NCI-H128 (cell line): ENCODE data around the gene SOX13.

ENCODE experiments used
- DNase-seq: peaks from one replicate; lab custom pipeline; 2025; ENCODE audit not compliant: unreplicated experiment; lab: John Stamatoyannopoulos, UW

The SOX13 gene

DNA sequence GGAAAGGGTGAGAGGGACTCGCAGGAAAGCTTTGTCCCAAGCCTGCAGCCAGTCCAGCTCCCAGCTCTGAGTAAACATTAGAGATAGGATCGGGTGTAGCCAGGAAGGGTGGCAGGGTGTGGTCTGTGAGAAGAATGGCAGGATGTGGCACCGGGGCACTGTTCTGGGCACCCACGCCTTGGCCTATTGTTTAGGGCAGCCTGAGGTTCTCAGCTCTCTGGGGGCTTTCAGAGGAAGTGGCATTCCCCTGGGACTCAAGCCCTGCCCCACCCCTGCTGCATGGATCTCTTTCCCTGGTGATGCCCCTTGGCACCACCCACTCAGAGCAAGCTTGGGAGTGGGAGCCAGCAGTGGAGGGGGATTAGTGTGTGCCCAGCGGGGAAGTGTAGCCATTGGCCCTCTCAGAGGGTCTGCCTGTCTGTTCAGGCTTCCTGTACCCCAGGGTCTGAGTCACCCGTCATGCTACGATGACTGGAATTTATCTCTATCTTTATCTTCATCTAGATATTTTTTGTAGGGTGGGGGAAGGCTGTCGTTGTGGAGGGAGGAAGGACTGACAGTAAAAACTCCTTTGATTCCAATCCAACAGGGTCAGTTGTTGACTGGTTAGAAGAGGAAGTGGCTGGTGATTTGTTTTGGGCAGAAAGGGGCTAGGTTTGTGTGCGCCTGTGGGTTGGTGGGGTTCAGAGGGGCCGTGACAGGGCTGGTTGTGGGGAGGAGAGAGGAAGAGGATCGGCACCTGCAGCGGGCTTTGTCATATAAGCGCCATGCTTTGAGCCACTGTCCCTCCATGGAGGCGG, 31.6 kb downstream of the SOX13 start:
- no peak for DNase-seq

GRCh38 chr1:204105131-204105515, 32.2 kb downstream of the SOX13 start:
- no peak for DNase-seq

GRCh38 chr1:204106825-204107224, 33.9 kb downstream of the SOX13 start:
- DNase-seq: no peak

DNA sequence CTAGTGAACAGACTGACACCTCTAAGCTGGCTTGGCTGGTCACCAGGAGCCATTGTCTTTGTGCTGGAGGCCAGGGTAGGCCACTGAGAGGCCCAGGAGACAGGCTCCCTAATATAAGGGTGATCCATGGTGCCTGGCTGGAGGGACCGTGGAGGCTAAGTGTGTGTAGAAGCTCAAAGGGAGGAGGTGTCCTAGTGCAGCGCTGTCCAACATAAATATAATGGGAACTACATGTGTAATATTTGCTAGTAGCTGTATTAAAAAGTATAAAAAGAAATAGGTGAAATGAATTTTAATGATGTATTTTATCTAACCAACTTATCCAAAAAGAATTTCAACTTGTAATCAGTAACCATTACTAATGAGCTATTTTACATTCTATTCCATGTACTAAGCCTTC, 35.0 kb downstream of the SOX13 start:
- no peak for DNase-seq

DNA sequence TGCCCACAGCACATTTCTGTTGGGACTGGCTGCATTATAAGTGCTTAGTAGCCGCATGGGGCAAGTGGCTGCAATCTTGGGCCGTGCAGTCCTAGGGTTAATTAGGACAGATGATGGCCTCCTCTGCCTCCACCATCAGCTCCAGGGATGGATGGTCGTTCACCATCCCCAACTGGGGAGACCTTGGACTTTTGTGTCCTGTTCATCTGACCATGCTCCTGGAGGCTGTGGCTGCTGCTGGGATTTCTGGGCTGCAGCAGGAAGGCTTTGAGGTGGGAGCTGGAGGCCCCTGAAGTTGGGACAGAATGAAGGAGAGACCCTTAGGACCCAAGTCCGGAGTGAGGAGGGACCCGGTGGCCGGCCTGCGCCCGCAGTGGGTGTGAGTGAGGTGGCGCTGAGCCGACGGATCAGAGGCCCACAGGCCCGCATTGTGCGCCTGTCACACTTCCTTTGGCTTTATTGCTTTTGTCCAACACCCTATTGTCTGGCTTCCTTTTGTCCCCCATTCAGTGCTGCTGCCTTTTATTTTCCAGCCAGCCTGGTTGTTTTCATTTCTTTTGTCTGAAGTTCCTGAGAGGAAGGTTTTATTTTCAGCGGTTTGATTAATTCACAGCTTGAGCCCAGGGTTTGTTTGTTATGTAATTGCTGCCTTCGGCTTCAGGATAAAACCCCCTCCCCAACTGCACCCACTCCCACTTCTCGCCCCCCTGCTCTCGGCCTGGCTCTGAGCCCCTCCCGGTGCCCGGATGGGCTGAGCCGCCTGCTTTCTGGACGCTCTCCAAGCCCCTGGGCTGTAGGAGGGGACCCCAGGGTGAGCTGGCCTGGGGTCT, 35.6 kb downstream of the SOX13 start:
- DNase-seq: peak; percentile 50

DNA sequence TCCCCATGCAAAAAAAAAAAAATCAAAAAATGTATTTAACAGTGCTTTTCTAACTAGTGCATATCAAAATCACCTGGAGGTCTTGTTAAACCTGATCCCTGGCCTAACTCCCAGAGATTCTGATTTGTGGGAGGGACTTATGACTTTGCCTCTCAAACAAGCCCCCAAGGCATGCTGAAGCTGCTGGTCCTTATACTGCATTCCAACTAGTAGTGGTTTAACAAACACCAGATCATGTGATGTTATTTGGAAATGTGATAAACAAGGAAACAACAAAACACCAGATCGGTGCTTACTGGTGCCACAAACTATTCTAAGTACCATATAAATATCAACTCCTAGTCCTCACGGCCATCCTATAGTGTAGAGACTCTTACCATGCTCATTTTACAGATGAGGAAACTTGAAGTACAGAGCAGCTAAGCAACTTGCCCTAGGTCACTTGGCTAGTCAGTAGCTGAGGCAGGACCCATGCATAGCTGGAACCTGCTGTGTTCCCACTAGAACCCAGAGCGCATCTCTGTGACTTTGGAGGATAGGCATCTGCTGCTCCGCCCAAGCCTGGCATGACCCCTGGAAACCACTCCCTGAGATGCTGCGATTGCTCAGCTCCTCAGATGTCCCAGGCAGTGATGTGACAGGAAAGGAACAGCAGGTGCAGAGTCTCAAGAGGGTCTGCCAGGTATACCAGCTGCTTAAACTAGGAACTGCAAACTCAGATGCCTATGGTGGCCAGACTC, 38.1 kb downstream of the SOX13 start:
- DNase-seq: no peak

GRCh38 chr1:204112876-204113730, 40.2 kb downstream of the SOX13 start:
- DNase-seq: no peak

GRCh38 chr1:204113896-204114295, 41.0 kb downstream of the SOX13 start:
- no peak for DNase-seq

DNA sequence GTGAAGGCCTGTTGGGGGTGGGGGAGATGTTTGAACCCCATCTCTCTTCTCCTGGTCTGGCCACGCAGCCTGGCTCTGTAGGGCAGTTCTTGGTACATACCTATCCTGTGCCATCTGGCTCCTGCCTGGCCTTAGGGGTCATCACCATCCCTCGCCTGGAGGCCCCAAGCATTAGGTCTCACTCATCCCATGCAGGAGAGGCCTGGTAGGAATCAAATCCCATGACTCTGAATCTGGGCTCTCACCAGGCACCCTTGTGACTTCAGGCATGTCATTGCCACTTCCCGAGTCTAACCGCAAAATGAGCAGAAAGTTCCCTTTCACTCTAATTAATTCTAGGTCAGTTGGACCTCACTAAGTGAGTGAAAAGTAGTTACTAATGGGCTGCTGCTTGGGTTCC, 41.7 kb downstream of the SOX13 start:
- no peak for DNase-seq

DNA sequence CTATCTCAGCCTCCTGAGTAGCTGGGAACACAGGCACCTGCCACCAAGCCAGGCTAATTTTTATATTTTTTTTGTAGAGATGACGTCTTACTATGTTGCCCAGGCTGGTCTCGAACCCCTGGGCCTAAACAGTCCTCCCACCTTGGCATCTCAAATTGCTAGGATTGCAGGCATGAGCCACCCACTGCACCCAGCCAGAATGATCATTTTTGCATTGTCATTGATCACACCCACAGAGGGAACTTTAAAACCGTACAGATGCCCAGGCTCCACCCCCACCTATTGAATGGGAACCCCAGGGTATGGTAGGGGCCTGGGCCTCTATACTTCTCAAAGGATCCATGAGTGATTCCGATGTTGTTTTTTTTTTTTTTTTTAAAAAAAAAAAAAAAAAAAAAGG, 42.2 kb downstream of the SOX13 start:
- no peak for DNase-seq

GRCh38 chr1:204116539-204116938, 43.6 kb downstream of the SOX13 start:
- no peak for DNase-seq

DNA sequence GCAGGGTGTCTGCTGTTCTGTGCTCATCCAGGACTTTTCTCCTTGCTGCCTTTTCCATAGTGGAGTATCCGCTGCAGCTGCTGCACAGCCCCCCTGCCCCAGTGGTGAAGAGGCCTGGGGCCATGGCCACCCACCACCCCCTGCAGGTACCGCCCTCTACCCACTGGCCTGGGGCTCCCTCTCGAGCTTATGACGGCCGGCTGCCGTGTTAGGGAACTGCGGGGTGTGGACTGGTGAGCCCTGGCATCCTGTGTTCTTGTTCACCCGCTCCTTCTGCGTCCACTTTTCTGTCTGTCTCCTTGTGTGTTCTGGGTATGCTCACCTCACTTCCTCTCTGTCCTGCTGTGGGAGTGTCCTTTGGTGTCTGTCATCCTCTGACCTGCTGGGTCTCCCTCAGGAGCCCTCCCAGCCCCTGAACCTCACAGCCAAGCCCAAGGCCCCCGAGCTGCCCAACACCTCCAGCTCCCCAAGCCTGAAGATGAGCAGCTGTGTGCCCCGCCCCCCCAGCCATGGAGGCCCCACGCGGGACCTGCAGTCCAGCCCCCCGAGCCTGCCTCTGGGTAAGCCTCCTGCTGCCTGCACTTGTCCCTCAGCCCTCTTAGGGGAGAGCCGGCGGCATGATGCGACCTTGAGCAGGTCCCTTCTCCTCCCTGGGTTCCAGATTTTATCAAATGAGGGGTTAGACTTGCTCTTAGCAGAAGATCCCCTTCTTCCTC, 49.1 kb downstream of the SOX13 start:
- no peak for DNase-seq

GRCh38 chr1:204123376-204123775, 50.5 kb downstream of the SOX13 start:
- no peak for DNase-seq

- no peak for DNase-seq
Observed at GRCh38 chr1:204124639-204125038, 51.7 kb downstream of the SOX13 start.

GRCh38 chr1:204125759-204126351, 52.9 kb downstream of the SOX13 start:
- DNase-seq: no peak

DNA sequence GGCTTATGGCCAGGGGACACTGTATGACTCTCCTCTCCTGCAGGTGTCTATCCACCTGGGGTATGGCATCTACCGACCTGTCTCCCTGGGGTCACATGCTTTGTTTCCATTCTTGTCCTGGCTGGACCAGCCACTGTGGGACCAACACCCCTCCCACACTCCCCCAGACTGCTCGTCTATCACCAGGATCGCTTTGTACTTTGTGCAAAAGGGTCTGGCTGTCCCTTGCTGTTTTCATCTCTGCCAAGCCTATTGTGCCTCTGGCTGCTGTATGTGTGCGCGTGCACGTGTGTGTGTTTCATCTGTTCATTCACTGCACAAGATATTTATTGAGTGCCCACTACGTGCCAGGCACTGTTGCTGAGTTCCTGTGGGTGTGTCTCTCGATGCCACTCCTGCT, 53.5 kb downstream of the SOX13 start:
- DNase-seq: no peak

GRCh38 chr1:204126956-204127355, 54.0 kb downstream of the SOX13 start:
- no peak for DNase-seq

- peak; percentile 79 for DNase-seq
Observed at GRCh38 chr1:204127597-204128242, 54.8 kb downstream of the SOX13 start.

- DNase-seq: no peak
Observed at GRCh38 chr1:204128464-204128963, 55.6 kb downstream of the SOX13 start.
